ENCODE results near the gene JMJD1C.

Gene JMJD1C

DNA sequence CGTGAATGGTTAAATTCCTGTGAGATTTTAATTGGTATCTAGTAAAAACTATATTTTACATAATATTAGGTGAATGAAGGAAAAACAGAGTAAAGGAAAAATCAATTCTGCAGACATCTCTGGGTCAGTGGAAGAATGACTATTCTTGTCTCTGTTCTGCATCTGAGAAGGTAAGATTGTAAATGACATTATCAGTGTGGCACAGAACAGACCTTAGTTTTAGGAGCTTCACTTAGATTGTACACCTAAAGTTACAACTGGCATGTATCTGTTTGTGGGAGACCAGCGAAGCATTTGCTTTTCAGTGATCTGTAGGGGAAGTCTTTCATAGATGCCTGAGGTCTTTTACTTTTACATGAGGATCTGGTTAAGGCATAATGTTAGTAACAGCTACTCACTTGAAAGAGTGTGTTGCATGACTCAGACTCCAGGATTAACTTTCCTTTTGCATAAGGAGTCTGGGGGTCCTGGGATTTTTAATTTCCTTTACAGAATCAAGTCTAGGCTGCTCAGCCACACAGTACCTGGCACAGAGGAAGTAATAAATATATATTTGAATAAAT is 56.2 kb downstream of the JMJD1C start:
- TF ChIP-seq CTCF (IDR thresholded peaks at IDR 0.05) = no peak

- TF ChIP-seq CTCF (IDR thresholded peaks at IDR 0.05) = no peak
Observed at GRCh38 chr10:63407136-63407662, 58.6 kb downstream of the JMJD1C start.

- TF ChIP-seq CTCF (IDR thresholded peaks at IDR 0.05) = no peak
Observed at GRCh38 chr10:63396133-63396761, 69.5 kb downstream of the JMJD1C start.

DNA sequence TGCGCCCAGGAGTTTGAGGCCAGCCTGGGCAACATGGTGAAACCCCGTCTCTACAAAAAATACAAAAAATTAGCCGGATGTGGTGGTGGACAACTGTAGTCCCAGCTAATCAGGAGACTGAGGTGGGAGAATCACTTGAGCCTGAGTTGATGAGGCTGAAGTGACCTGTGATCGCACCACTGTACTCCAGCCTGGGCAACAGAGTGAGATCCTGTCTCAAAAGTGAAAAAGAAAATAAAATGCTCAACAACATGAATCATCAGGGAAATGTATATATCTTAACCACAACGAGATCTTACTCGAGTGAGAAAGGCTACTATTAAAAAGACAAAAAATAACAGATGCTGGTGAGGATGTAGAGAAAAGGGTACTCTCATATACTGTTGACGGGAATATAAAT is 72.7 kb downstream of the JMJD1C start:
- no peak for TF ChIP-seq CTCF (IDR thresholded peaks at IDR 0.05)

- no peak for TF ChIP-seq CTCF (IDR thresholded peaks at IDR 0.05)
Observed at GRCh38 chr10:63392224-63392623, 73.6 kb downstream of the JMJD1C start.

GRCh38 chr10:63391812-63392211 is 74.0 kb downstream of the JMJD1C start:
- TF ChIP-seq CTCF (IDR thresholded peaks at IDR 0.05) = no peak

GRCh38 chr10:63390521-63390920 is 75.3 kb downstream of the JMJD1C start:
- no peak for TF ChIP-seq CTCF (IDR thresholded peaks at IDR 0.05)

Data from LNCAP (cell line).